Muscle layer of duodenum (tissue), 2 donors: ENCODE measurements around the gene RBM10.

Experiments
- H3K27ac ChIP-seq: one replicate; pipeline ENCODE4 v1.7.0; 2013; ENCODE audit warnings: mild to moderate bottlenecking, low read length
- H3K27me3 ChIP-seq: one replicate; pipeline ENCODE4 v1.7.0; 2013; ENCODE audit warnings: low read depth, mild to moderate bottlenecking, control low read depth, low read length
- H3K36me3 ChIP-seq, 2 donors: one replicate each; pipeline ENCODE4 v1.7.0; 2013; ENCODE audit warnings: low read length in 2 of 2, control low read depth in 1 of 2, mild to moderate bottlenecking in 1 of 2; ENCODE audit not compliant: insufficient read depth in 2 of 2, control insufficient read depth in 1 of 2
- H3K4me1 ChIP-seq, 2 donors: one replicate each; pipeline ENCODE4 v1.7.0; 2013; ENCODE audit warnings: low read length in 2 of 2, mild to moderate bottlenecking in 2 of 2, control low read depth in 1 of 2, moderate library complexity in 1 of 2; ENCODE audit not compliant: insufficient read depth in 2 of 2, control insufficient read depth in 1 of 2
- H3K4me3 ChIP-seq, 2 donors: one replicate each; pipeline ENCODE4 v1.7.0; 2013; ENCODE audit warnings: low read length in 2 of 2, low read depth in 1 of 2, mild to moderate bottlenecking in 1 of 2
- H3K9me3 ChIP-seq, 2 donors: one replicate each; pipeline ENCODE4 v1.7.0; 2013; ENCODE audit warnings: low read length in 2 of 2, control low read depth in 1 of 2, mild to moderate bottlenecking in 1 of 2; ENCODE audit not compliant: control insufficient read depth in 1 of 2
- donor health status: healthy.

The RBM10 gene

GRCh38 chrX:47214435-47215077 is 69.5 kb downstream of the RBM10 start:
- Histone ChIP-seq H3K4me1 (peaks cover 5 to 10% of the 10 kb centered on the region in 2 donors), H3K4me3 (no peak overlapping the region), H3K36me3 (peaks cover 44 to 58% of the 10 kb centered on the region in 2 donors), H3K27me3 (no peaks in the 10 kb centered on the region), H3K27ac (no peak overlapping the region), H3K9me3 (no peaks in the 10 kb centered on the region)

GRCh38 chrX:47215291-47215900 is 70.4 kb downstream of the RBM10 start:
- Histone ChIP-seq H3K9me3 (no peaks in the 10 kb centered on the region), H3K36me3 (peaks cover 37 to 50% of the 10 kb centered on the region in 2 donors), H3K27ac (no peak overlapping the region), H3K4me1 (peaks cover 5 to 18% of the 10 kb centered on the region in 2 donors), H3K4me3 (no peak overlapping the region), H3K27me3 (no peaks in the 10 kb centered on the region)

- Histone ChIP-seq H3K27me3 (no peaks in the 10 kb centered on the region), H3K9me3 (no peaks in the 10 kb centered on the region), H3K36me3 (peaks cover 27 to 39% of the 10 kb centered on the region in 2 donors), H3K27ac (peak overlapping the region; percentile 96), H3K4me1 (peaks cover 5 to 28% of the 10 kb centered on the region in 2 donors), H3K4me3 (peak overlapping the region in 1 of 2 donors; percentile 42)
Measured at GRCh38 chrX:47216393-47216925, 71.4 kb downstream of the RBM10 start.

- Histone ChIP-seq H3K4me1 (peaks cover 5 to 30% of the 10 kb centered on the region in 2 donors), H3K9me3 (no peaks in the 10 kb centered on the region), H3K27me3 (no peaks in the 10 kb centered on the region), H3K27ac (peak overlapping the region; percentile 96), H3K36me3 (peaks cover 18 to 31% of the 10 kb centered on the region in 2 donors), H3K4me3 (peak overlapping the region; percentile 37 to 42)
Measured at GRCh38 chrX:47217121-47217851, 72.3 kb downstream of the RBM10 start.

GRCh38 chrX:47217852-47218279 is 72.8 kb downstream of the RBM10 start:
- Histone ChIP-seq H3K27me3 (no peaks in the 10 kb centered on the region), H3K27ac (peak overlapping the region; percentile 99), H3K4me3 (peak overlapping the region; percentile 71 to 79), H3K36me3 (peaks cover 13 to 25% of the 10 kb centered on the region in 2 donors), H3K4me1 (peaks cover 5 to 30% of the 10 kb centered on the region in 2 donors), H3K9me3 (no peaks in the 10 kb centered on the region)

- H3K9me3 ChIP-seq, result no peaks in the 10 kb centered on the region
- H3K36me3 ChIP-seq, result peaks cover 9 to 20% of the 10 kb centered on the region in 2 donors
- H3K27me3 ChIP-seq, result no peaks in the 10 kb centered on the region
- H3K27ac ChIP-seq, result peak within 1 kb of the TSS; percentile 99
- peaks cover 5 to 30% of the 10 kb centered on the region in 2 donors for H3K4me1 ChIP-seq
- H3K4me3 ChIP-seq, result peak within 1 kb of the TSS; percentile 71 to 79
Measured at GRCh38 chrX:47218280-47218919, 73.4 kb downstream of the RBM10 start, which contains the start of gene CDK16. Gene CDK16, plus strand, starts transcription at chrX:47218681. Its CDS starts 4,877 bp downstream, at chrX:47223558.

GRCh38 chrX:47218920-47219815 is 74.1 kb downstream of the RBM10 start:
- H3K9me3 ChIP-seq, result no peaks in the 10 kb centered on the region
- H3K27ac ChIP-seq, result peak overlapping the region; percentile 69
- peaks cover 12 to 21% of the 10 kb centered on the region in 2 donors for H3K36me3 ChIP-seq
- H3K4me3 ChIP-seq, result peak overlapping the region; percentile 71 to 79
- no peaks in the 10 kb centered on the region for H3K27me3 ChIP-seq
- H3K4me1 ChIP-seq, result peaks cover 5 to 30% of the 10 kb centered on the region in 2 donors

GRCh38 chrX:47221756-47222155 is 76.7 kb downstream of the RBM10 start:
- Histone ChIP-seq H3K9me3 (no peaks in the 10 kb centered on the region), H3K4me1 (peaks cover 3 to 26% of the 10 kb centered on the region in 2 donors), H3K27me3 (no peaks in the 10 kb centered on the region), H3K4me3 (no peak overlapping the region), H3K36me3 (peaks cover 29 to 31% of the 10 kb centered on the region in 2 donors), H3K27ac (no peak overlapping the region)

GRCh38 chrX:47222751-47223350 is 77.8 kb downstream of the RBM10 start:
- H3K4me1 ChIP-seq, result peaks cover 0 to 22% of the 10 kb centered on the region in 2 donors
- no peaks in the 10 kb centered on the region for H3K27me3 ChIP-seq
- H3K4me3 ChIP-seq, result no peak overlapping the region
- peaks cover 32 to 39% of the 10 kb centered on the region in 2 donors for H3K36me3 ChIP-seq
- no peaks in the 10 kb centered on the region for H3K9me3 ChIP-seq
- H3K27ac ChIP-seq, result no peak overlapping the region
